ENCODE measurements around the gene SCUBE1. TPM values are rescaled to one million over a fixed set of nuclear protein-coding genes. Genes with fewer than 3 reads are reported as not detected.

The SCUBE1 gene
- total RNA-seq, 1 donor from 2014 or later: 0.91 TPM

GRCh38 chr22:43230571-43230970, 112.6 kb downstream of the SCUBE1 start:
- Mint-ChIP-seq H3K4me1 (ENCODE audit: unreplicated experiment) (peaks cover 29% of the 10 kb centered on the region), H3K9me3 (ENCODE audit: unreplicated experiment) (no peaks in the 10 kb centered on the region), H3K36me3 (ENCODE audit: unreplicated experiment) (no peaks in the 10 kb centered on the region), H3K4me3 (ENCODE audit: unreplicated experiment) (no peak overlapping the region), H3K27ac (ENCODE audit: unreplicated experiment) (no peak overlapping the region), H3K27me3 (ENCODE audit: unreplicated experiment) (peaks cover 20% of the 10 kb centered on the region)
- no peak for DNase-seq (ENCODE audit: extremely low spot score, unreplicated experiment)
- TF ChIP-seq CTCF (IDR thresholded peaks at IDR 0.05): no peak

GRCh38 chr22:43228863-43229262, 114.3 kb downstream of the SCUBE1 start:
- Mint-ChIP-seq H3K27ac (ENCODE audit: unreplicated experiment) (no peak overlapping the region), H3K27me3 (ENCODE audit: unreplicated experiment) (peaks cover 22% of the 10 kb centered on the region), H3K4me3 (ENCODE audit: unreplicated experiment) (no peak overlapping the region), H3K36me3 (ENCODE audit: unreplicated experiment) (no peaks in the 10 kb centered on the region), H3K9me3 (ENCODE audit: unreplicated experiment) (no peaks in the 10 kb centered on the region), H3K4me1 (ENCODE audit: unreplicated experiment) (peaks cover 29% of the 10 kb centered on the region)
- no peak for TF ChIP-seq CTCF (IDR thresholded peaks at IDR 0.05)
- DNase-seq (ENCODE audit: extremely low spot score, unreplicated experiment): no peak

GRCh38 chr22:43228330-43228729, 114.8 kb downstream of the SCUBE1 start:
- Mint-ChIP-seq H3K27ac (ENCODE audit: unreplicated experiment) (no peak overlapping the region), H3K9me3 (ENCODE audit: unreplicated experiment) (no peaks in the 10 kb centered on the region), H3K4me3 (ENCODE audit: unreplicated experiment) (no peak overlapping the region), H3K4me1 (ENCODE audit: unreplicated experiment) (peaks cover 26% of the 10 kb centered on the region), H3K36me3 (ENCODE audit: unreplicated experiment) (no peaks in the 10 kb centered on the region), H3K27me3 (ENCODE audit: unreplicated experiment) (peaks cover 25% of the 10 kb centered on the region)
- no peak for DNase-seq (ENCODE audit: extremely low spot score, unreplicated experiment)
- peak; percentile 45 for TF ChIP-seq CTCF (IDR thresholded peaks at IDR 0.05)

GRCh38 chr22:43227239-43227630, 115.9 kb downstream of the SCUBE1 start:
- H3K4me3 Mint-ChIP-seq (ENCODE audit: unreplicated experiment): no peak overlapping the region
- no peak overlapping the region for H3K27ac Mint-ChIP-seq (ENCODE audit: unreplicated experiment)
- H3K9me3 Mint-ChIP-seq (ENCODE audit: unreplicated experiment): no peaks in the 10 kb centered on the region
- peaks cover 20% of the 10 kb centered on the region for H3K27me3 Mint-ChIP-seq (ENCODE audit: unreplicated experiment)
- peaks cover 16% of the 10 kb centered on the region for H3K4me1 Mint-ChIP-seq (ENCODE audit: unreplicated experiment)
- H3K36me3 Mint-ChIP-seq (ENCODE audit: unreplicated experiment): no peaks in the 10 kb centered on the region
- no peak for DNase-seq (ENCODE audit: extremely low spot score, unreplicated experiment)
- no peak for TF ChIP-seq CTCF (IDR thresholded peaks at IDR 0.05)

GRCh38 chr22:43226377-43227238, 116.6 kb downstream of the SCUBE1 start:
- peaks cover 20% of the 10 kb centered on the region for H3K27me3 Mint-ChIP-seq (ENCODE audit: unreplicated experiment)
- TF ChIP-seq CTCF (IDR thresholded peaks at IDR 0.05): peak; percentile 9
- no peak overlapping the region for H3K27ac Mint-ChIP-seq (ENCODE audit: unreplicated experiment)
- peaks cover 16% of the 10 kb centered on the region for H3K4me1 Mint-ChIP-seq (ENCODE audit: unreplicated experiment)
- DNase-seq (ENCODE audit: extremely low spot score, unreplicated experiment): no peak
- no peaks in the 10 kb centered on the region for H3K9me3 Mint-ChIP-seq (ENCODE audit: unreplicated experiment)
- no peaks in the 10 kb centered on the region for H3K36me3 Mint-ChIP-seq (ENCODE audit: unreplicated experiment)
- no peak overlapping the region for H3K4me3 Mint-ChIP-seq (ENCODE audit: unreplicated experiment)
